Measurements from ENCODE around the gene GPR35.

GPR35 gene

DNA sequence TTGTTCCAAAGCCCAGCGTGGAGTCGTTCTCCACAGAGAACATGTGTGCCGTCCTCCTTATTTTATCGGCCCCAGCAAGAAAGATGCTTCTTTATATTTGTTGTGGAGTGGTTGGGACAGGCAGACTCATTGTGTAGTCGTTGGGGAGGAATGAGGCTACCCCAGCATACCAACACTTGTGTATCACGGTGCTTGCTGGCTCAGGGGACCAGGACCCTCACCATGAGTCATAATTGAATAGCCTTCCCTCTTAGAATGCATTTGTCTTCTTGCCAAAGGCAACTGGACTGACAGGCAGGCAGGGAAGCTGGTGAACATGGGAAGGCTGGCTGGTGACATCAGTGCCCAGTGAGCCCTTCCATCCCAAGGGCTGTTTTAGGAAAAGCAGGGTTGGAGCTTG is 34.1 kb upstream of the GPR35 start:
- Histone ChIP-seq H3K4me3 (replicated peaks; ENCODE audit: insufficient read depth, low read length) (no peak overlapping the region), H3K27me3 (ENCODE audit: insufficient read depth, poor library complexity, severe bottlenecking) (no peaks in the 10 kb centered on the region), H3K27ac (replicated peaks) (no peak overlapping the region)
- DNase-seq (ENCODE audit: low read depth in 1 of 2, low spot score in 1 of 2): no peak
- TF ChIP-seq, protein P1, sequence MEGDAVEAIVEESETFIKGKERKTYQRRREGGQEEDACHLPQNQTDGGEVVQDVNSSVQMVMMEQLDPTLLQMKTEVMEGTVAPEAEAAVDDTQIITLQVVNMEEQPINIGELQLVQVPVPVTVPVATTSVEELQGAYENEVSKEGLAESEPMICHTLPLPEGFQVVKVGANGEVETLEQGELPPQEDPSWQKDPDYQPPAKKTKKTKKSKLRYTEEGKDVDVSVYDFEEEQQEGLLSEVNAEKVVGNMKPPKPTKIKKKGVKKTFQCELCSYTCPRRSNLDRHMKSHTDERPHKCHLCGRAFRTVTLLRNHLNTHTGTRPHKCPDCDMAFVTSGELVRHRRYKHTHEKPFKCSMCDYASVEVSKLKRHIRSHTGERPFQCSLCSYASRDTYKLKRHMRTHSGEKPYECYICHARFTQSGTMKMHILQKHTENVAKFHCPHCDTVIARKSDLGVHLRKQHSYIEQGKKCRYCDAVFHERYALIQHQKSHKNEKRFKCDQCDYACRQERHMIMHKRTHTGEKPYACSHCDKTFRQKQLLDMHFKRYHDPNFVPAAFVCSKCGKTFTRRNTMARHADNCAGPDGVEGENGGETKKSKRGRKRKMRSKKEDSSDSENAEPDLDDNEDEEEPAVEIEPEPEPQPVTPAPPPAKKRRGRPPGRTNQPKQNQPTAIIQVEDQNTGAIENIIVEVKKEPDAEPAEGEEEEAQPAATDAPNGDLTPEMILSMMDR (IDR thresholded peaks at IDR 0.05; ENCODE audit: insufficient read depth, low read length): no peak

DNA sequence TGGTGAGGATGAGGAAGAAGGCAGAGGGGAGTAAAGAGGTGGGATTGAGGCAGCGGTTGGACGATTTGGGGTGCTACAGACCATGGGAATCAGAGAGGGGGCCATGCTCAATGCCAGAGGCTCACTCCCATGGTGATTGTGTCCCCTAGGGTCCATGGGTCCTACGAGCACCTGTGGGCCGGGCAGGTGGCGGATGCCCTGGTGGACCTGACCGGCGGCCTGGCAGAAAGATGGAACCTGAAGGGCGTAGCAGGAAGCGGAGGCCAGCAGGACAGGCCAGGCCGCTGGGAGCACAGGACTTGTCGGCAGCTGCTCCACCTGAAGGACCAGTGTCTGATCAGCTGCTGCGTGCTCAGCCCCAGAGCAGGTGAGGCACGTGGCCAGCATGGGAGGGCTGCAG is 33.5 kb upstream of the GPR35 start:
- H3K4me3 ChIP-seq (replicated peaks; ENCODE audit: insufficient read depth, low read length): no peak overlapping the region
- TF ChIP-seq SPI1 (IDR thresholded peaks at IDR 0.05; ENCODE audit: borderline replicate concordance, low read depth): no peak
- no peak for TF ChIP-seq GABPA (IDR thresholded peaks at IDR 0.05; ENCODE audit: low read depth)
- TF ChIP-seq, protein P1 (IDR thresholded peaks at IDR 0.05; ENCODE audit: insufficient read depth, low read length): no peak
- no peak for TF ChIP-seq POLR2AphosphoS5 (IDR thresholded peaks at IDR 0.05; ENCODE audit: low read depth)
- TF ChIP-seq, protein P2, sequence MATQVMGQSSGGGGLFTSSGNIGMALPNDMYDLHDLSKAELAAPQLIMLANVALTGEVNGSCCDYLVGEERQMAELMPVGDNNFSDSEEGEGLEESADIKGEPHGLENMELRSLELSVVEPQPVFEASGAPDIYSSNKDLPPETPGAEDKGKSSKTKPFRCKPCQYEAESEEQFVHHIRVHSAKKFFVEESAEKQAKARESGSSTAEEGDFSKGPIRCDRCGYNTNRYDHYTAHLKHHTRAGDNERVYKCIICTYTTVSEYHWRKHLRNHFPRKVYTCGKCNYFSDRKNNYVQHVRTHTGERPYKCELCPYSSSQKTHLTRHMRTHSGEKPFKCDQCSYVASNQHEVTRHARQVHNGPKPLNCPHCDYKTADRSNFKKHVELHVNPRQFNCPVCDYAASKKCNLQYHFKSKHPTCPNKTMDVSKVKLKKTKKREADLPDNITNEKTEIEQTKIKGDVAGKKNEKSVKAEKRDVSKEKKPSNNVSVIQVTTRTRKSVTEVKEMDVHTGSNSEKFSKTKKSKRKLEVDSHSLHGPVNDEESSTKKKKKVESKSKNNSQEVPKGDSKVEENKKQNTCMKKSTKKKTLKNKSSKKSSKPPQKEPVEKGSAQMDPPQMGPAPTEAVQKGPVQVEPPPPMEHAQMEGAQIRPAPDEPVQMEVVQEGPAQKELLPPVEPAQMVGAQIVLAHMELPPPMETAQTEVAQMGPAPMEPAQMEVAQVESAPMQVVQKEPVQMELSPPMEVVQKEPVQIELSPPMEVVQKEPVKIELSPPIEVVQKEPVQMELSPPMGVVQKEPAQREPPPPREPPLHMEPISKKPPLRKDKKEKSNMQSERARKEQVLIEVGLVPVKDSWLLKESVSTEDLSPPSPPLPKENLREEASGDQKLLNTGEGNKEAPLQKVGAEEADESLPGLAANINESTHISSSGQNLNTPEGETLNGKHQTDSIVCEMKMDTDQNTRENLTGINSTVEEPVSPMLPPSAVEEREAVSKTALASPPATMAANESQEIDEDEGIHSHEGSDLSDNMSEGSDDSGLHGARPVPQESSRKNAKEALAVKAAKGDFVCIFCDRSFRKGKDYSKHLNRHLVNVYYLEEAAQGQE (IDR thresholded peaks at IDR 0.05; ENCODE audit: insufficient replicate concordance, low read depth): no peak
- H3K27me3 ChIP-seq (ENCODE audit: insufficient read depth, poor library complexity, severe bottlenecking): no peaks in the 10 kb centered on the region
- DNase-seq (ENCODE audit: low read depth in 1 of 2, low spot score in 1 of 2): no peak
- no peak overlapping the region for H3K27ac ChIP-seq (replicated peaks)

DNA sequence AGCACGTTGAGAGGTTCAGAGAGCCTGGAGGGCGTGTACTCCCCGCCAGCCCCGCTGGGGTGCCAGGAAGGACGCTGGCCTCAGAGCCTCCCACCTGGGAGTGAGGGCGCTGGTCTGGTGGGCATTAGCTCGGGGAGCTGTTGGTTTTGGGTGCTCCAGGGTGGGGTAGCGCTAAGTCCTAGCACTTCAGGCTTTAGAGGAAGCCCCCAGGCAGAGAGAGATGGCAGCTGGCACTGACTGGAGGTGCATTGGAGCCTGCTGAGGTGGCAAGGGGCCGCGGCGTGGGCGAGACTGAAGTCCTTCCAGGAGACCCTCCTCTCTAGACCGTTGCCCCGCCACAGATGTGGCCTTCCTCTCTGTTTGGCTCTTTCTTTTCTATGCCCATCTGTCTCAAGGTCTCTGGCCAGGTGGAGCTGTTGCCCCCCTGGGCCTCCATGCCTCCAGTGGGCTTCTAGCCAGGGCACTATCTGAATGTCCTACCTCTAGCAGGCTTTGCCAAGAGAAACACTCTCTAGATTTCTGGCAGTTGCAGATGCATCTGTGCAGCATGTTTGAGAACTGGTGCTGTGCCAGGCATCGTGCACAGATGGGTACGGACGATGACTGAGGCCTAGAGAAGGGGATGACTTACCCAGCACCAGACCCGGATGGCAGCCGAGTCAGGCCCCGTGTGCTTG is 32.1 kb upstream of the GPR35 start:
- DNase-seq (ENCODE audit: low read depth in 1 of 2, low spot score in 1 of 2): no peak
- no peak overlapping the region for H3K4me3 ChIP-seq (replicated peaks; ENCODE audit: insufficient read depth, low read length)
- no peaks in the 10 kb centered on the region for H3K27me3 ChIP-seq (ENCODE audit: insufficient read depth, poor library complexity, severe bottlenecking)
- TF ChIP-seq SPI1 (IDR thresholded peaks at IDR 0.05; ENCODE audit: borderline replicate concordance, low read depth) (no peak), GABPA (IDR thresholded peaks at IDR 0.05; ENCODE audit: low read depth) (no peak), POLR2AphosphoS5 (IDR thresholded peaks at IDR 0.05; ENCODE audit: low read depth) (no peak)
- TF ChIP-seq, protein P2 (IDR thresholded peaks at IDR 0.05; ENCODE audit: insufficient replicate concordance, low read depth): no peak
- TF ChIP-seq, protein P1 (IDR thresholded peaks at IDR 0.05; ENCODE audit: insufficient read depth, low read length): no peak
- H3K27ac ChIP-seq (replicated peaks): no peak overlapping the region

Measured in HL-60 (cell line).